OCI-LY3 (cell line): ENCODE results near the gene HCRTR2.

Experiments
- H2AFZ ChIP-seq: fragments of 200-600, 300-600 bp; shearing (Covaris generic); 2 replicates; pipeline ENCODE4 v1.6.0; 2014; ENCODE audit warnings: antibody characterized with exemption, low read depth, low read length
- H3K27ac ChIP-seq: fragments of 200-600, 300-600 bp; sonication (generic); 2 replicates; pipeline ENCODE4 v1.5.1; 2014; ENCODE audit warnings: mild to moderate bottlenecking, low read length, moderate library complexity, mixed read lengths
- H3K27me3 ChIP-seq: fragments of 200-600, 300-600 bp; sonication (generic); 2 replicates; pipeline ENCODE4 v1.6.1; 2014; ENCODE audit warnings: low read depth, low read length, mixed read lengths
- H3K36me3 ChIP-seq: fragments of 200-600, 300-600 bp; sonication (generic); replicated peaks from 2 replicates; pipeline ENCODE3; 2014; ENCODE audit warnings: low read depth, low read length, mixed read lengths
- H3K4me1 ChIP-seq: fragments of 300-600, 200-600 bp; sonication (generic); 2 replicates; pipeline ENCODE4 v1.6.1; 2014; ENCODE audit warnings: low read length, mixed read lengths
- H3K4me2 ChIP-seq: fragments of 200-600, 300-600 bp; sonication (generic); 2 replicates; pipeline ENCODE4 v1.6.1; 2014; ENCODE audit warnings: low read length, mixed read lengths
- H3K4me3 ChIP-seq: fragments of 300-600, 200-600 bp; sonication (generic); 2 replicates; pipeline ENCODE4 v1.5.1; 2014; ENCODE audit warnings: antibody characterized with exemption, mild to moderate bottlenecking, low read length, moderate library complexity
- H3K79me2 ChIP-seq: fragments of 300-600, 200-600 bp; shearing (Covaris generic); 2 replicates; pipeline ENCODE4 v1.6.1; 2014; ENCODE audit warnings: mild to moderate bottlenecking, low read length, mixed read lengths
- H3K9ac ChIP-seq: fragments of 300-600, 200-600 bp; shearing (Covaris generic); 2 replicates; pipeline ENCODE4 v1.6.0; 2014; ENCODE audit warnings: mild to moderate bottlenecking, low read length, moderate library complexity
- H3K9me3 ChIP-seq: fragments of 200-600, 300-600 bp; shearing (Covaris generic); 2 replicates; pipeline ENCODE4 v1.6.1; 2014; ENCODE audit warnings: low read length, mixed read lengths; ENCODE audit not compliant: insufficient read depth
- H4K20me1 ChIP-seq: fragments of 200-600, 300-600 bp; sonication (generic); 2 replicates; pipeline ENCODE4 v1.6.1; 2016; ENCODE audit warnings: low read length, mixed read lengths; ENCODE audit not compliant: insufficient read depth
- CTCF ChIP-seq: fragments of 200-600, 300-600 bp; sonication (generic); IDR thresholded peaks from 2 replicates; pipeline ENCODE4 v1.5.1; 2014; ENCODE audit warnings: antibody characterized with exemption, low read length, low read depth
- EZH2phosphoT487 ChIP-seq: fragments of 200-600 bp; shearing (Covaris generic); IDR thresholded peaks from 2 replicates; pipeline ENCODE4 v1.6.1; 2018; ENCODE audit warnings: antibody characterized with exemption, mixed run types, low read depth

Gene HCRTR2

GRCh38 chr6:55327169-55327568 is 152.9 kb downstream of the HCRTR2 start, which contains the start of gene GFRAL:
Gene GFRAL (plus strand): TSS chr6:55327469. CDS start chr6:55327555, 86 bp downstream.
- no peak within 1 kb of the TSS for H2AFZ ChIP-seq
- H3K4me1 ChIP-seq = peaks cover 16% of the 10 kb centered on the region
- no peak for TF ChIP-seq CTCF
- TF ChIP-seq EZH2phosphoT487 = no peak
- no peaks in the 10 kb centered on the region for H4K20me1 ChIP-seq
- no peaks in the 10 kb centered on the region for H3K36me3 ChIP-seq
- no peak within 1 kb of the TSS for H3K9ac ChIP-seq
- H3K27ac ChIP-seq = no peak within 1 kb of the TSS
- H3K4me2 ChIP-seq = no peak within 1 kb of the TSS
- no peaks in the 10 kb centered on the region for H3K27me3 ChIP-seq
- H3K9me3 ChIP-seq = no peaks in the 10 kb centered on the region; the same call in 1 of the 2 replicates
- no peaks in the 10 kb centered on the region for H3K79me2 ChIP-seq
- H3K4me3 ChIP-seq = no peak within 1 kb of the TSS
